HepG2 (cell line): ENCODE data around the gene VPS13D. TPM values are rescaled to one million over a fixed set of nuclear protein-coding genes. Genes with fewer than 3 reads are reported as not detected.

Source experiments
- HDAC1 ChIP-seq: sonication (generic); formaldehyde crosslinking; IDR thresholded peaks from 2 replicates; pipeline ENCODE4 v1.5.1; 2020; ENCODE audit warnings: mild to moderate bottlenecking, missing genetic modification reagents
- HNRNPLL ChIP-seq: fragments of 200-400 bp; formaldehyde crosslinking; IDR thresholded peaks from 2 replicates; pipeline ENCODE4 v1.6.1; 2017; ENCODE audit warnings: mild to moderate bottlenecking, low read depth, low read length; ENCODE audit not compliant: poor library complexity, severe bottlenecking
- NR2C2 ChIP-seq: sonication (generic); formaldehyde crosslinking; IDR thresholded peaks from 2 replicates; pipeline ENCODE4 v1.4.0; 2020; ENCODE audit warnings: missing genetic modification reagents, mild to moderate bottlenecking, moderate library complexity, borderline replicate concordance
- PHF8 ChIP-seq: sonication (generic); formaldehyde crosslinking; IDR thresholded peaks from 2 replicates; pipeline ENCODE4 v1.5.0; 2020; ENCODE audit warnings: missing genetic modification reagents
- POLR2AphosphoS2 ChIP-seq: IDR thresholded peaks from 2 replicates; pipeline ENCODE4 v1.6.1; 2011; ENCODE audit warnings: low read depth, low read length, improper control_type of control experiment
- SAP130 ChIP-seq: IDR thresholded peaks from 2 replicates; pipeline ENCODE4 v1.6.1; 2016; ENCODE audit warnings: low read depth
- YY1 ChIP-seq: IDR thresholded peaks from 2 replicates; pipeline ENCODE4 v1.6.1; 2011; ENCODE audit warnings: low read length, low read depth, moderate library complexity, mild to moderate bottlenecking; ENCODE audit not compliant: insufficient read depth, insufficient replicate concordance
- ZNF232 ChIP-seq: sonication (generic); formaldehyde crosslinking; IDR thresholded peaks from 2 replicates; pipeline ENCODE4 v1.4.0; 2020; ENCODE audit warnings: missing genetic modification reagents, borderline replicate concordance
- ZNF501 ChIP-seq: sonication (generic); formaldehyde crosslinking; IDR thresholded peaks from 2 replicates; pipeline ENCODE4 v1.5.1; 2020; ENCODE audit warnings: mild to moderate bottlenecking, moderate library complexity, missing genetic modification reagents
- ZNF552 ChIP-seq: sonication (generic); formaldehyde crosslinking; IDR thresholded peaks from 2 replicates; pipeline ENCODE4 v1.9.0; 2022; ENCODE audit warnings: missing genetic modification reagents, mild to moderate bottlenecking, borderline replicate concordance
- ZNF747 ChIP-seq: sonication (generic); formaldehyde crosslinking; IDR thresholded peaks from 2 replicates; pipeline ENCODE4 v1.8.1; 2023; ENCODE audit warnings: missing genetic modification reagents, mild to moderate bottlenecking, borderline replicate concordance
- ZNF766 ChIP-seq: sonication (generic); formaldehyde crosslinking; IDR thresholded peaks from 2 replicates; pipeline ENCODE4 v1.5.0; 2020; ENCODE audit warnings: missing genetic modification reagents, borderline replicate concordance
- ZNF772 ChIP-seq: sonication (generic); formaldehyde crosslinking; IDR thresholded peaks from 2 replicates; pipeline ENCODE4 v1.5.0; 2020; ENCODE audit warnings: mild to moderate bottlenecking, missing genetic modification reagents
- ZNF777 ChIP-seq: sonication (generic); formaldehyde crosslinking; IDR thresholded peaks from 2 replicates; pipeline ENCODE4 v1.4.0; 2020; ENCODE audit warnings: missing genetic modification reagents
- polyA plus RNA-seq, 8 experiments: library from polyadenylated mRNA; depleted of rRNA in 3 of 8; stranded (reverse) in 7 of 8; unstranded in 1 of 8; fragments of >200 nt; fragmentation: Illumina TruSeq in 4 of 8; extraction: Trizol in 4 of 8; gene quantifications; 2 replicates each; pipeline versions ENCODE4 v1.2.1 to v1.2.3, GENCODE V29; 2011 to 2016; ENCODE audit warnings: low read depth in 4 of 8, missing spikeins in 1 of 8, mixed read lengths in 1 of 8; ENCODE audit not compliant: insufficient read depth in 1 of 8
- total RNA-seq, 5 experiments: library from RNA; depleted of rRNA; stranded (reverse); fragments of >200 nt; fragmentation: Illumina TruSeq; extraction: Trizol; gene quantifications; 2 replicates each; pipeline ENCODE4 v1.2.3, GENCODE V29; 2016; ENCODE audit warnings: low read depth in 1 of 5
- TF ChIP-seq, protein P1 (sequence below): sonication (generic); formaldehyde crosslinking; conservative IDR thresholded peaks from 2 replicates; pipeline ENCODE4 v1.4.0; 2020; ENCODE audit warnings: missing genetic modification reagents
- TF ChIP-seq, protein P2 (sequence below): sonication (generic); formaldehyde crosslinking; IDR thresholded peaks from 2 replicates; pipeline ENCODE4 v1.4.0; 2020; ENCODE audit warnings: mild to moderate bottlenecking, missing genetic modification reagents

VPS13D gene
- total and polyA plus RNA-seq, 2 of the 13 experiments (the other 11 are each of a cell fraction or from before 2014, with no cell fraction given), result 8.6 to 13.9 TPM

GRCh38 chr1:12229835-12230548 is at the start of gene VPS13D (continued):
- 0 out of 2 replicates have a peak, but pooled peaks have one; percentile 36 for TF ChIP-seq ZNF772 (CRISPR knock-in tag)
- peak; percentile 98; the same call in 1 of the 2 replicates for TF ChIP-seq POLR2AphosphoS2
- peak; percentile 83 for TF ChIP-seq ZNF777 (CRISPR knock-in tag)
- TF ChIP-seq YY1, result peak; percentile 95
- TF ChIP-seq ZNF747 (CRISPR knock-in tag), result peak; percentile 47; the same call in 1 of the 2 replicates
- TF ChIP-seq, protein P1, sequence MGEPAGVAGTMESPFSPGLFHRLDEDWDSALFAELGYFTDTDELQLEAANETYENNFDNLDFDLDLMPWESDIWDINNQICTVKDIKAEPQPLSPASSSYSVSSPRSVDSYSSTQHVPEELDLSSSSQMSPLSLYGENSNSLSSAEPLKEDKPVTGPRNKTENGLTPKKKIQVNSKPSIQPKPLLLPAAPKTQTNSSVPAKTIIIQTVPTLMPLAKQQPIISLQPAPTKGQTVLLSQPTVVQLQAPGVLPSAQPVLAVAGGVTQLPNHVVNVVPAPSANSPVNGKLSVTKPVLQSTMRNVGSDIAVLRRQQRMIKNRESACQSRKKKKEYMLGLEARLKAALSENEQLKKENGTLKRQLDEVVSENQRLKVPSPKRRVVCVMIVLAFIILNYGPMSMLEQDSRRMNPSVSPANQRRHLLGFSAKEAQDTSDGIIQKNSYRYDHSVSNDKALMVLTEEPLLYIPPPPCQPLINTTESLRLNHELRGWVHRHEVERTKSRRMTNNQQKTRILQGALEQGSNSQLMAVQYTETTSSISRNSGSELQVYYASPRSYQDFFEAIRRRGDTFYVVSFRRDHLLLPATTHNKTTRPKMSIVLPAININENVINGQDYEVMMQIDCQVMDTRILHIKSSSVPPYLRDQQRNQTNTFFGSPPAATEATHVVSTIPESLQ (CRISPR knock-in tag), result no peak
- TF ChIP-seq HDAC1, result peak; percentile 54
- peak; percentile 57 for TF ChIP-seq PHF8 (CRISPR knock-in tag)
- 0 out of 2 replicates have a peak, but pooled peaks have one; percentile 13 for TF ChIP-seq ZNF552 (CRISPR knock-in tag)
- TF ChIP-seq, protein P2, sequence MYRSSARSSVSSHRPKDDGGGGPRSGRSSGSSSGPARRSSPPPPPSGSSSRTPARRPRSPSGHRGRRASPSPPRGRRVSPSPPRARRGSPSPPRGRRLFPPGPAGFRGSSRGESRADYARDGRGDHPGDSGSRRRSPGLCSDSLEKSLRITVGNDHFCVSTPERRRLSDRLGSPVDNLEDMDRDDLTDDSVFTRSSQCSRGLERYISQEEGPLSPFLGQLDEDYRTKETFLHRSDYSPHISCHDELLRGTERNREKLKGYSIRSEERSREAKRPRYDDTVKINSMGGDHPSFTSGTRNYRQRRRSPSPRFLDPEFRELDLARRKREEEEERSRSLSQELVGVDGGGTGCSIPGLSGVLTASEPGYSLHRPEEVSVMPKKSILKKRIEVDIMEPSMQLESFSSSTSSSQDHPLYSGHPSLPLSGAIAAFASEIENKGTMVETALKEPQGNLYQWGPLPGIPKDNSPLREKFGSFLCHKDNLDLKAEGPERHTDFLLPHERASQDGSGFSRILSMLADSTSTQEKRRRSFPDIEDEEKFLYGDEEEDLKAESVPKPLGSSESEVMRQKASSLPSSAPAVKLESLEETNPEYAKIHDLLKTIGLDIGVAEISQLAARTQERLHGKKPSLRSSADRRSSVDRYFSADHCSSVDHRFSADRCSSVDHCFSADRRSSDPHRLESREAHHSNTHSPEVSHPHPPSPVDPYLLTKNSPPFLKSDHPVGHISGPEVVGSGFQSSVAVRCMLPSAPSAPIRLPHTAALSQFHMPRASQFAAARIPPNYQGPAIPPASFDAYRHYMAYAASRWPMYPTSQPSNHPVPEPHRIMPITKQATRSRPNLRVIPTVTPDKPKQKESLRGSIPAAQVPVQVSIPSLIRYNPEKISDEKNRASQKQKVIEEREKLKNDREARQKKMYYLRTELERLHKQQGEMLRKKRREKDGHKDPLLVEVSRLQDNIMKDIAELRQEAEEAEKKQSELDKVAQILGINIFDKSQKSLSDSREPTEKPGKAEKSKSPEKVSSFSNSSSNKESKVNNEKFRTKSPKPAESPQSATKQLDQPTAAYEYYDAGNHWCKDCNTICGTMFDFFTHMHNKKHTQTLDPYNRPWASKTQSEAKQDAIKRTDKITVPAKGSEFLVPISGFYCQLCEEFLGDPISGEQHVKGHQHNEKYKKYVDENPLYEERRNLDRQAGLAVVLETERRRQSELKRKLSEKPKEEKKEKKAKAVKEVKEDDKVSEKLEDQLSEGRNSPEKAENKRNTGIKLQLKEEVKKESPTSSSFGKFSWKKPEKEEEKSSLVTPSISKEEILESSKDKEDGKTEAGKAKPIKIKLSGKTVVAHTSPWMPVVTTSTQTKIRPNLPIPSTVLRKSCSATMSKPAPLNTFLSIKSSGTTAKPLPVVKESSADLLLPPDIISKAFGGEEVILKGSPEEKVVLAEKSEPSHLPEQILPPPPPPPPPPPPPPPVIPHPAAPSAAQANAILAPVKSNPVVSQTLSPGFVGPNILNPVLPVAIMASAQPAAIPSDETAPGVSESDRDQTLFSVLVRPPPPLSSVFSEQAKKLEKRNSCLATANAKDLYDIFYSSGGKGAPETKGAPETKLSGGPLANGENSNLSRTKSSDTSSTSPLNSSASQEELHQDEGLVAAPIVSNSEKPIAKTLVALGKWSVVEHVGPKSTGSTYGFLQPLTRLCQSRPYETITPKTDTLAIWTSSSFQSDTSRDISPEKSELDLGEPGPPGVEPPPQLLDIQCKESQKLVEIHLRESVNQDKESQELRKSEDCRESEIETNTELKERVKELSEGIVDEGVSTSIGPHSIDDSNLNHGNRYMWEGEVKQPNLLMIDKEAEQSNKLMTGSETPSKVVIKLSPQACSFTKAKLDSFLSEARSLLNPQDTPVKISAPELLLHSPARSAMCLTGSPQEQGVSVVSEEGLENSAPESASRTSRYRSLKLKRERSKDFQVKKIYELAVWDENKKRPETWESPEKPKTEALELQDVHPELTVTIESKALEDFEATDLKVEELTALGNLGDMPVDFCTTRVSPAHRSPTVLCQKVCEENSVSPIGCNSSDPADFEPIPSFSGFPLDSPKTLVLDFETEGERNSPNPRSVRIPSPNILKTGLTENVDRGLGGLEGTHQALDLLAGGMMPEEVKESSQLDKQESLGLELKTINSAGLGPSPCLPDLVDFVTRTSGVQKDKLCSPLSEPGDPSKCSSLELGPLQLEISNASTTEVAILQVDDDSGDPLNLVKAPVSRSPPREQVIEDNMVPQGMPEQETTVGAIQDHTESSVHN (CRISPR knock-in tag), result peak; percentile 20; the same call in 1 of the 2 replicates
- TF ChIP-seq ZNF766 (CRISPR knock-in tag), result peak; percentile 45; the same call in 1 of the 2 replicates
- TF ChIP-seq NR2C2 (CRISPR knock-in tag), result 0 out of 2 replicates have a peak, but pooled peaks have one; percentile 24
- TF ChIP-seq ZNF501 (CRISPR knock-in tag), result 0 out of 2 replicates have a peak, but pooled peaks have one; percentile 28
- TF ChIP-seq ZNF232 (CRISPR knock-in tag), result no peak; the same call in 1 of the 2 replicates
- peak; percentile 74 for TF ChIP-seq HNRNPLL
- TF ChIP-seq SAP130, result peak; percentile 72
